ENCODE measurements around the gene TLL2. TPM values are rescaled to one million over a fixed set of nuclear protein-coding genes. Genes with fewer than 3 reads are reported as not detected.

The TLL2 gene
- total and polyA plus RNA-seq, 2 of the 4 experiments (the other 2 are of a cell fraction) = under 0.01 to 0.05 TPM

- peak; percentile 84 for TF ChIP-seq CTCF (conservative IDR thresholded peaks at IDR 0.05; ENCODE audit: low read depth, low read length)
Observed at GRCh38 chr10:96395931-96396877, 117.5 kb downstream of the TLL2 start (continued).

DNA sequence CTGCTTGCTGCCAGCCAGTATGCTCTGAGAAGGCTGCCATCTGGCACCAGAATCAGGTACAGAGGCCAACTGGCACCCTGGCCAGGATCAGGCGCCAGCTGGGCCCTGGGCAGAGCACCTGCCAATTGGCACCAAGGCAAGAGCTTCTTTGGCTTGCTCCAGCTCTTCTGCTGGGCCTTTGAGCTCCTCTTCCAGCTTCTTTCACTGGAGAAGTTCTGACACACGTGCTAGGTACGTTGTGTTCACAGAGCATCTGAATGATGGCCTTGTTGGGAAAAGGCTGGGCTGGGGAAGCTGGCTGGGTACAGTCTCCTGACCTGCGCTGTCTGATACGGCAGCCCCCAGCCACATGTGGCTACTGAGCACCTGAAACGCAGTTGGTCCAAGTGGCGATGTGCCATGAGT, 123.3 kb downstream of the TLL2 start:
- Histone ChIP-seq H2AFZ (replicated peaks; ENCODE audit: low read length, poor library complexity) (no peak overlapping the region), H3K9me3 (ENCODE audit: control insufficient read depth, insufficient read depth, low read length) (no peaks in the 10 kb centered on the region), H2AK9ac (replicated peaks; ENCODE audit: low read depth, low read length, poor library complexity) (no peak overlapping the region), H3K9me1 (ENCODE audit: insufficient read depth, low read length) (no peaks in the 10 kb centered on the region), H3K18ac (ENCODE audit: low read depth, low read length) (no peak overlapping the region), H3K4me2 (ENCODE audit: low read depth, low read length) (no peak overlapping the region), H3K79me1 (ENCODE audit: low read depth in 1 of 2, low read length in 2 of 2) (no peaks in the 10 kb centered on the region), H3K23ac (ENCODE audit: low read depth, low read length) (no peak overlapping the region), H2BK20ac (ENCODE audit: low read depth, low read length) (no peak overlapping the region), H3K27me3 (ENCODE audit: control insufficient read depth, insufficient read depth, low read length) (peaks cover 18% of the 10 kb centered on the region), H3K14ac (replicated peaks; ENCODE audit: low read depth, low read length) (no peak overlapping the region), H3K27ac (ENCODE audit: insufficient read depth, low read length) (no peak overlapping the region), H4K91ac (ENCODE audit: insufficient read depth, low read depth, low read length) (no peak overlapping the region), H3K4me3 (ENCODE audit: insufficient read depth, low read depth, low read length) (no peak overlapping the region), H3K36me3 (ENCODE audit: control insufficient read depth, insufficient read depth, low read length) (no peaks in the 10 kb centered on the region), H2AK5ac (ENCODE audit: low read depth, low read length) (no peak overlapping the region), H4K20me1 (ENCODE audit: insufficient read depth, low read length) (no peaks in the 10 kb centered on the region), H3K56ac (ENCODE audit: extremely low read depth, insufficient read depth, low read length) (no peak overlapping the region), H2BK5ac (ENCODE audit: low read depth, low read length, poor library complexity, severe bottlenecking) (no peak overlapping the region), H4K8ac (ENCODE audit: low read depth in 2 of 2, low read length in 2 of 2) (no peak overlapping the region), H2BK15ac (ENCODE audit: low read depth, low read length) (no peak overlapping the region), H4K5ac (ENCODE audit: low read depth, low read length) (no peak overlapping the region), H3K4me1 (ENCODE audit: control insufficient read depth, insufficient read depth, low read length) (no peaks in the 10 kb centered on the region), H3K9ac (ENCODE audit: low read depth, low read length) (no peak overlapping the region), H2BK120ac (ENCODE audit: low read depth, low read length) (no peak overlapping the region), H3K4ac (ENCODE audit: low read depth, low read length) (no peak overlapping the region)
- CTCF ChIA-PET = interaction anchor here (0.6 kb wide), 1 partner anchor 175 kb away, joined by 9 read pairs; no protein-coding TSS in a partner anchor
- in situ Hi-C loops (cut with MboI; ENCODE audit: low sequenced_read_pairs) = loop anchor here (10.0 kb wide), 1 partner anchor 124 kb away; the partner anchor contains the start of gene TLL2
- intact Hi-C loops (cut with micrococcal nuclease) = no loop called here
- dilution Hi-C loops (cut with HindIII; ENCODE audit: low sequenced_read_pairs, unreplicated experiment) = no loop called here
- BruUV-seq (replicated peaks) = no TSS peak
- ATAC-seq (ENCODE audit: low read depth) (no peak), DNase-seq (no peak)
- POLR2A ChIA-PET (ENCODE audit: unreplicated experiment) = no interaction called here
- TF ChIP-seq SMC3 (IDR thresholded peaks at IDR 0.05; ENCODE audit: low read depth, low read length) (no peak), RCOR1 (IDR thresholded peaks at IDR 0.05; ENCODE audit: insufficient replicate concordance, low read length) (no peak), FOS (IDR thresholded peaks at IDR 0.05; ENCODE audit: low read depth, low read length) (no peak), MAFK (IDR thresholded peaks at IDR 0.05; ENCODE audit: low read depth, low read length) (no peak), POLR2A (IDR thresholded peaks at IDR 0.05; ENCODE audit: low read depth, low read length) (no peak), CHD1 (IDR thresholded peaks at IDR 0.05; ENCODE audit: low read depth, low read length) (no peak), MAZ (IDR thresholded peaks at IDR 0.05; ENCODE audit: borderline replicate concordance, low read depth, low read length) (no peak), RFX5 (IDR thresholded peaks at IDR 0.05; ENCODE audit: low read depth, low read length) (no peak), NFE2L2 (IDR thresholded peaks at IDR 0.05; ENCODE audit: low read depth, low read length) (no peak), BHLHE40 (IDR thresholded peaks at IDR 0.05; ENCODE audit: low read depth, low read length) (no peak)
- TF ChIP-seq, protein P1, sequence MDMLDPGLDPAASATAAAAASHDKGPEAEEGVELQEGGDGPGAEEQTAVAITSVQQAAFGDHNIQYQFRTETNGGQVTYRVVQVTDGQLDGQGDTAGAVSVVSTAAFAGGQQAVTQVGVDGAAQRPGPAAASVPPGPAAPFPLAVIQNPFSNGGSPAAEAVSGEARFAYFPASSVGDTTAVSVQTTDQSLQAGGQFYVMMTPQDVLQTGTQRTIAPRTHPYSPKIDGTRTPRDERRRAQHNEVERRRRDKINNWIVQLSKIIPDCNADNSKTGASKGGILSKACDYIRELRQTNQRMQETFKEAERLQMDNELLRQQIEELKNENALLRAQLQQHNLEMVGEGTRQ (IDR thresholded peaks at IDR 0.05; ENCODE audit: low read depth, low read length) = no peak
- WGBS, 2 experiments (ENCODE audit: extremely low coverage in 2 of 2, insufficient read length in 1 of 2) = 71% methylated on average over 3 of the region's 7 CpGs; no CpG with 5 or more reads in 1 of the 2 experiments
